Endodermal cell (in vitro differentiated cells): Measurements from ENCODE around the gene NEO1. TPM values are rescaled to one million over a fixed set of nuclear protein-coding genes. Genes with fewer than 3 reads are reported as not detected.
A peak's percentile ranks its signal among the peaks of the same experiment; 100 is the strongest.

Experiments used
- DNase-seq: peaks from one replicate; pipeline ENCODE4 v3.0.0-alpha.2; 2017
- H3K27ac ChIP-seq: 2 replicates; pipeline ENCODE4 v1.5.1; 2013; ENCODE audit warnings: mild to moderate bottlenecking, low read depth, low read length, moderate library complexity
- H3K27me3 ChIP-seq: 2 replicates; pipeline ENCODE4 v1.6.1; 2013; ENCODE audit warnings: mild to moderate bottlenecking, low read length, moderate library complexity; ENCODE audit not compliant: insufficient read depth, control insufficient read depth, poor library complexity, severe bottlenecking
- H3K36me3 ChIP-seq: 2 replicates; pipeline ENCODE4 v1.7.0; 2013; ENCODE audit warnings: mild to moderate bottlenecking, low read length, moderate library complexity; ENCODE audit not compliant: control insufficient read depth, insufficient read depth
- H3K4me1 ChIP-seq: one replicate; pipeline ENCODE4 v1.7.0; 2013; ENCODE audit warnings: low read length; ENCODE audit not compliant: control insufficient read depth, insufficient read depth
- H3K4me3 ChIP-seq: 2 replicates; pipeline ENCODE4 v1.5.1; 2013; ENCODE audit warnings: mild to moderate bottlenecking, low read length, moderate library complexity
- H3K9ac ChIP-seq: 2 replicates; pipeline ENCODE4 v1.6.1; 2013; ENCODE audit warnings: mild to moderate bottlenecking, low read length, moderate library complexity; ENCODE audit not compliant: poor library complexity, severe bottlenecking; ENCODE audit errors: extremely low read depth
- H3K9me3 ChIP-seq: 2 replicates; pipeline ENCODE4 v1.6.1; 2013; ENCODE audit warnings: mild to moderate bottlenecking, low read length, moderate library complexity; ENCODE audit not compliant: control insufficient read depth
- H3K27ac Mint-ChIP-seq: 2 replicates; pipeline ENCODE4 v1.8.0; 2020; ENCODE audit warnings: mixed read lengths
- H3K27me3 Mint-ChIP-seq: 2 replicates; pipeline ENCODE4 v1.8.0; 2021; ENCODE audit warnings: mild to moderate bottlenecking, mixed read lengths; ENCODE audit not compliant: insufficient read depth
- H3K36me3 Mint-ChIP-seq: 2 replicates; pipeline ENCODE4 v1.8.0; 2020; ENCODE audit warnings: low read depth, mixed read lengths
- H3K4me1 Mint-ChIP-seq: 2 replicates; pipeline ENCODE4 v1.8.0; 2020; ENCODE audit warnings: mixed read lengths
- H3K4me3 Mint-ChIP-seq: 2 replicates; pipeline ENCODE4 v1.8.0; 2020; ENCODE audit warnings: mild to moderate bottlenecking, moderate library complexity, mixed read lengths
- H3K9me3 Mint-ChIP-seq: 2 replicates; pipeline ENCODE4 v1.8.0; 2020; ENCODE audit warnings: mild to moderate bottlenecking, mixed read lengths
- CTCF ChIP-seq: fragments of 200-600 bp; sonication (generic); conservative IDR thresholded peaks from 2 replicates; pipeline ENCODE4 v1.5.0; 2021; ENCODE audit warnings: antibody characterized with exemption, mild to moderate bottlenecking
- WGBS, 2 experiments: methylation state at CpG; one replicate each; pipeline versions ENCODE4 v1.1.5 to v1.1.7; 2013; ENCODE audit warnings: missing lambda C conversion rate in 2 of 2, mixed read lengths in 1 of 2; ENCODE audit not compliant: insufficient coverage in 1 of 2, insufficient read length in 1 of 2; 5-methylcytosine and 5-hydroxymethylcytosine counted together
- total RNA-seq, 2 donors: library from RNA; stranded (reverse); fragmentation: NEBNext Ultra II Directional in 1 of 2; extraction: Animal tissue kit (Norgen Biotek cat#: 25700) in 1 of 2; gene quantifications; 2 replicates in 1 of 2; 3 replicates in 1 of 2; pipeline ENCODE4 v1.2.1, GENCODE V29; 2021

Gene NEO1
- total RNA-seq, 2 donors from 2014 or later: 132 TPM

- Histone ChIP-seq H3K36me3 (peaks cover 74% of the 10 kb centered on the region), H3K27me3 (no peaks in the 10 kb centered on the region), H3K4me1 (no peaks in the 10 kb centered on the region), H3K9me3 (no peaks in the 10 kb centered on the region), H3K27ac (no peak overlapping the region), H3K9ac (no peak overlapping the region), H3K4me3 (no peak overlapping the region)
- Mint-ChIP-seq H3K27ac (no peak overlapping the region), H3K4me3 (no peak overlapping the region), H3K9me3 (no peaks in the 10 kb centered on the region), H3K27me3 (no peaks in the 10 kb centered on the region), H3K36me3 (peaks cover 60% of the 10 kb centered on the region), H3K4me1 (peaks cover 4% of the 10 kb centered on the region)
- 57 to 63% methylated on average over 3 to 4 of the region's 4 CpGs for WGBS, 2 experiments
- TF ChIP-seq CTCF: peak; percentile 90
- peak; percentile 90 for DNase-seq
These were observed 213.4 kb downstream of the NEO1 start for GRCh38 chr15:73265536-73266153.

GRCh38 chr15:73268457-73268856, 216.2 kb downstream of the NEO1 start:
- DNase-seq: no peak
- Histone ChIP-seq H3K4me3 (no peak overlapping the region), H3K4me1 (no peaks in the 10 kb centered on the region), H3K27ac (no peak overlapping the region), H3K36me3 (peaks cover 70% of the 10 kb centered on the region), H3K9ac (no peak overlapping the region), H3K27me3 (no peaks in the 10 kb centered on the region), H3K9me3 (no peaks in the 10 kb centered on the region)
- Mint-ChIP-seq H3K9me3 (no peaks in the 10 kb centered on the region), H3K36me3 (peaks cover 59% of the 10 kb centered on the region), H3K4me3 (no peak overlapping the region), H3K4me1 (peaks cover 7% of the 10 kb centered on the region), H3K27me3 (no peaks in the 10 kb centered on the region), H3K27ac (no peak overlapping the region)
- no peak for TF ChIP-seq CTCF
- WGBS, 2 experiments: 90 to 100% methylated on average over 1 of the region's 1 CpG

GRCh38 chr15:73270366-73271097, 218.3 kb downstream of the NEO1 start:
- H3K4me1 ChIP-seq: no peaks in the 10 kb centered on the region
- 95 to 100% methylated on average over 2 to 3 of the region's 3 CpGs for WGBS, 2 experiments
- no peak overlapping the region for H3K4me3 ChIP-seq
- Mint-ChIP-seq H3K27ac (no peak overlapping the region), H3K27me3 (no peaks in the 10 kb centered on the region), H3K36me3 (peaks cover 68% of the 10 kb centered on the region), H3K4me3 (no peak overlapping the region), H3K4me1 (peaks cover 4% of the 10 kb centered on the region), H3K9me3 (no peaks in the 10 kb centered on the region)
- H3K9me3 ChIP-seq: no peaks in the 10 kb centered on the region
- peaks cover 78% of the 10 kb centered on the region for H3K36me3 ChIP-seq
- no peak overlapping the region for H3K9ac ChIP-seq
- no peak overlapping the region for H3K27ac ChIP-seq
- no peaks in the 10 kb centered on the region for H3K27me3 ChIP-seq
- DNase-seq: no peak
- no peak for TF ChIP-seq CTCF
